Activated naive CD4-positive, alpha-beta T cell treated with anti-CD3 and anti-CD28 coated beads for 36 hours (primary cell): ENCODE data around the gene CDH24. TPM values are rescaled to one million over a fixed set of nuclear protein-coding genes. Genes with fewer than 3 reads are reported as not detected.

Source experiments
- CTCF ChIA-PET: fragments of 350-600 bp; sonication (Branson Sonifier 250); formaldehyde crosslinking; loops from one replicate; lab custom pipeline; 2021; ENCODE audit warnings: antibody characterized with exemption; lab: Charles Lee
- DNase-seq: peaks from one replicate; pipeline ENCODE4 v3.0.0-alpha.2; 2020
- H3K27ac Mint-ChIP-seq: one replicate; pipeline ENCODE4 v1.8.0; 2021; ENCODE audit warnings: mild to moderate bottlenecking, mixed read lengths
- H3K27me3 Mint-ChIP-seq: one replicate; pipeline ENCODE4 v1.8.0; 2021; ENCODE audit warnings: low read depth, mixed read lengths
- H3K36me3 Mint-ChIP-seq: one replicate; pipeline ENCODE4 v1.8.0; 2021; ENCODE audit warnings: low read depth, mixed read lengths
- H3K4me1 Mint-ChIP-seq: one replicate; pipeline ENCODE4 v1.8.0; 2021; ENCODE audit warnings: low read depth, mixed read lengths
- H3K4me3 Mint-ChIP-seq: one replicate; pipeline ENCODE4 v1.8.0; 2021; ENCODE audit warnings: mild to moderate bottlenecking, moderate library complexity, mixed read lengths
- H3K9me3 Mint-ChIP-seq: one replicate; pipeline ENCODE4 v1.8.0; 2021; ENCODE audit warnings: mixed read lengths
- intact Hi-C: fragments of 100-400 bp; cut with micrococcal nuclease; formaldehyde crosslinking; loops from one replicate; pipeline ENCODE4 v1.15.1; 2023
- total RNA-seq, 2 experiments: library from RNA; stranded (reverse); gene quantifications; one replicate each; pipeline ENCODE4 v1.2.3, GENCODE V29; 2021

CDH24 gene
- total RNA-seq, 2 experiments from 2014 or later, result 1.3 to 1.4 TPM

DNA sequence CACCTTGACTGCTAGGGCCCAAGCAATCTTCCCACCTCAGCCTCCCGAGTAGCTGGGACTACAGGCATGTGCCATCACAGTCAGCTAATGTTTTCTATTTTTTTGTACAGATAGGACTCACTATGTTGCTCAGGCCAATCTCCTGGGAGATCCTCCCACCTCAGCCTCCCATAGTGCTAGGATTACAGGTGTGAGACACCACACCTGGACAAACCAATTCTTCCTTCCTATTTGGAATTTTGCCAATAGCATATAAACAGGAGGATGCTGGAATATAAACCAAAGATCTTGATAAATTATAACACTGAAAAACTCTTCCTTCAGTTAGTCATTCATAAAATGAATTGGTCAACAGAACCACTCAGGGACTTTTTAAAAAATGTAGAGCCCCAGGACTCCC, 29.2 kb upstream of the CDH24 start:
- intact Hi-C loops, result no loop called here
- Mint-ChIP-seq H3K4me3 (no peak overlapping the region), H3K9me3 (no peaks in the 10 kb centered on the region), H3K27me3 (no peaks in the 10 kb centered on the region), H3K36me3 (peaks cover 35% of the 10 kb centered on the region), H3K27ac (no peak overlapping the region), H3K4me1 (peaks cover 47% of the 10 kb centered on the region)
- no peak for DNase-seq
- CTCF ChIA-PET, result interaction anchor here (1.5 to 2.2 kb wide), 3 partner anchors 10 to 100 kb away, joined by 5 to 14 read pairs (median 8); no protein-coding TSS in a partner anchor

- Mint-ChIP-seq H3K4me1 (peaks cover 44% of the 10 kb centered on the region), H3K27me3 (no peaks in the 10 kb centered on the region), H3K36me3 (peaks cover 39% of the 10 kb centered on the region), H3K27ac (peak overlapping the region; percentile 48), H3K4me3 (no peak overlapping the region), H3K9me3 (no peaks in the 10 kb centered on the region)
- CTCF ChIA-PET, result interaction anchor here (0.7 to 2.2 kb wide), 4 partner anchors 9 to 99 kb away, joined by 4 to 14 read pairs (median 6); partner anchors contain the start of genes ACIN1 and C14orf119
- intact Hi-C loops, result no loop called here
- no peak for DNase-seq
Measured at GRCh38 chr14:23085458-23085857, 28.1 kb upstream of the CDH24 start.

DNA sequence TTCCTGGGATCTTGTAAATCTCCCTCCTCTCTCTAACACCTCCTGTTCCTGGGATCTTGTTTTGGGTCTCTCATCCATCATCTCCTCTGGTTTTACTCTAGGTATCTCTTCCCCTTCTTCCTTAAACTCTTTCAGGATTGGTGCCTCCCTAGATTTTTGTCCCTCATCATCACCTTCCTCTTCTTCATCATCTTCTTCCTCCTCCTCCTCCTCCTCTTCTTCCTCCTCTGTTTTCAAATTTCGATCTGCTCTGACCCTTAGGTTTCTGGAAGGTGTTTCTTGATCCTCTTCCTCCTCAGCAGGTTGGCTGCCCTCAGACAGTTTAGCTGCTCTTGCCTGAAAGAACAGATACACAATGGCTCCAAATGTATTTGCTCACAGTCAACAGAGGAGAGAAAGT, 23.2 kb upstream of the CDH24 start:
- peak overlapping the region; percentile 3 for H3K27ac Mint-ChIP-seq
- CTCF ChIA-PET, result interaction anchor here (0.6 to 2.7 kb wide), 7 partner anchors 8 to 94 kb away, joined by 3 to 11 read pairs (median 3); partner anchors contain the start of genes ACIN1 and PSMB11
- H3K4me1 Mint-ChIP-seq, result peaks cover 10% of the 10 kb centered on the region
- no peak for DNase-seq
- H3K9me3 Mint-ChIP-seq, result no peaks in the 10 kb centered on the region
- H3K27me3 Mint-ChIP-seq, result no peaks in the 10 kb centered on the region
- H3K4me3 Mint-ChIP-seq, result no peak overlapping the region
- H3K36me3 Mint-ChIP-seq, result peaks cover 38% of the 10 kb centered on the region
- intact Hi-C loops, result no loop called here

DNA sequence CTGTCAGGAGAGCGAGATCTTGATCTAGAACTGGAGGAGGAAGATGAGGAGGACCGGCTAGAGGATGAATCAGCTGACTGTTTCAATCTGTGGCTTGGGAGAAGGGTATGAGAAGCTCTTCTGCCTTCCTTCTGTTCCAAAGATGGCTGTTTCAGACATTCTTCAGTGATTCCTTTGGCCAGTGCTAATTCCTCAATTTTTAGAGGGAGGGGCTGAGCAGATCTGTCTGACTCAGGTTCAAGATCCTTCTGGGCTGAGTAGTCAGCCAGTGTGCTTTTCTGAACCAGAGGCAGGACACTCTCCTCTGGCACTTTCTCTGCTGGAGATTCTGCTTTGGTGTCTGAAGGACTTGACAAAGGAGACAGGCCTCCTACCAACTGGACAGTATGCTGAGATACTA, 22.4 kb upstream of the CDH24 start:
- Mint-ChIP-seq H3K36me3 (peaks cover 37% of the 10 kb centered on the region), H3K4me1 (peaks cover 3% of the 10 kb centered on the region), H3K27ac (no peak overlapping the region), H3K27me3 (no peaks in the 10 kb centered on the region), H3K4me3 (no peak overlapping the region), H3K9me3 (no peaks in the 10 kb centered on the region)
- DNase-seq, result no peak
- intact Hi-C loops, result no loop called here
- CTCF ChIA-PET, result interaction anchor here (1.5 to 2.7 kb wide), 3 partner anchors 11 to 93 kb away, joined by 4 to 11 read pairs (median 7); no protein-coding TSS in a partner anchor

GRCh38 chr14:23078692-23079116, 21.4 kb upstream of the CDH24 start:
- Mint-ChIP-seq H3K4me3 (no peak overlapping the region), H3K4me1 (no peaks in the 10 kb centered on the region), H3K27me3 (no peaks in the 10 kb centered on the region), H3K36me3 (peaks cover 33% of the 10 kb centered on the region), H3K27ac (no peak overlapping the region), H3K9me3 (no peaks in the 10 kb centered on the region)
- CTCF ChIA-PET, result interaction anchor here (0.7 to 3.7 kb wide), 8 partner anchors 13 to 909 kb away, joined by 3 to 45 read pairs (median 24); partner anchors contain the start of genes ACIN1, C14orf119 and CEBPE
- no peak for DNase-seq
- intact Hi-C loops, result no loop called here

DNA sequence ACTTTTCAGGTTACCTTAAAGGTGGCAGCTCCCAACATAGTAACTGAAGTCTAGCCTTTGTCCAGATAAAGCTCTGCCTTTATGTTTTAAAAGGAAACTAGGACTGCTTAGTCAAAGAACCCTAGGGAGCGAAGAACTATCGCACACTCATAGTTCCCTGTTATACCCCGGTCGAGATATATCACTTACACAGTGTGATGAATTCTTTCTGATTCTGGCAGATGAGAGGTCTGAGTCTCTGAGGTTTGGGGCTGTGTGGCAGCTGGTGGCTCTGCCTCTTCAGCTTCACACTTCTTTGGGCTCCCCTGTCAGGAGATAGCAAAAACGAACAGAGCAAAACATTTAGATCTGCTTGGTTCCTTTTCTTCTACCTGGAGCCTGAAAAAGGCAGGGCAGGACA, 20.6 kb upstream of the CDH24 start:
- no peaks in the 10 kb centered on the region for H3K4me1 Mint-ChIP-seq
- CTCF ChIA-PET, result interaction anchor here (0.5 to 3.7 kb wide), 20 partner anchors 9 to 302 kb away, joined by 3 to 45 read pairs (median 10); partner anchors contain the start of genes ACIN1, C14orf119, CDH24 and CEBPE
- peak overlapping the region; percentile 44 for H3K27ac Mint-ChIP-seq
- H3K27me3 Mint-ChIP-seq, result no peaks in the 10 kb centered on the region
- no peak overlapping the region for H3K4me3 Mint-ChIP-seq
- H3K9me3 Mint-ChIP-seq, result no peaks in the 10 kb centered on the region
- peaks cover 33% of the 10 kb centered on the region for H3K36me3 Mint-ChIP-seq
- intact Hi-C loops, result loop anchor here (1.0 kb wide), 1 partner anchor 31 kb away; no protein-coding TSS in a partner anchor
- no peak for DNase-seq

GRCh38 chr14:23076785-23077408, 19.6 kb upstream of the CDH24 start:
- Mint-ChIP-seq H3K4me1 (peaks cover 9% of the 10 kb centered on the region), H3K4me3 (no peak overlapping the region)

DNA sequence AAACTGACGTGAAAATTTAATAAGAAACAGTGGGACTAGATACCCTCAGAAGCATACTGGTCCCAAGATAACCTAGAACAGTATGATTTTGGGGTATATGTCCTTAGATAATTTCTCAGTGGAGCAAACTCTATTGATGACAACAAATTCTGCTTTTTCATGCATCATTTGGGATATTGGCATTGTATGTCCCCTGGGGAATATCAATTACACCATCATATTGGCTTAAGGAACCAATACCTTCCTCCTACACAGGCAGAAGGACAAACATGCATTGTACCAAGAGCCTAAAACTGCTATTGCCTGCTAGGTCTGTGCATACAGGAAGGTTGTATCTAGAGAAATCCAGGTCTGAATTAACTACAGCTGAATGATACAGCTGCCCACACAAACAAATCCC, 17.6 kb upstream of the CDH24 start:
- DNase-seq, result no peak
- no peak overlapping the region for H3K4me3 Mint-ChIP-seq
- intact Hi-C loops, result loop anchor here (5.0 kb wide), 1 partner anchor 212 kb away; the partner anchor contains the start of gene HOMEZ
- no peaks in the 10 kb centered on the region for H3K9me3 Mint-ChIP-seq
- H3K36me3 Mint-ChIP-seq, result peaks cover 36% of the 10 kb centered on the region
- no peak overlapping the region for H3K27ac Mint-ChIP-seq
- CTCF ChIA-PET, result interaction anchor here (0.7 to 1.6 kb wide), 3 partner anchors 17 to 112 kb away, joined by 3 to 4 read pairs (median 3); partner anchors contain the start of genes ACIN1 and C14orf119
- H3K4me1 Mint-ChIP-seq, result peaks cover 22% of the 10 kb centered on the region
- no peaks in the 10 kb centered on the region for H3K27me3 Mint-ChIP-seq

More at GRCh38 chr14:23076785-23077408, 19.6 kb upstream of the CDH24 start:
- H3K36me3 Mint-ChIP-seq, result peaks cover 38% of the 10 kb centered on the region
- peak; percentile 37 for DNase-seq
- intact Hi-C loops, result loop anchor here (1.0 kb wide), 1 partner anchor 32 kb away; no protein-coding TSS in a partner anchor
- CTCF ChIA-PET, result interaction anchor here (0.5 to 3.7 kb wide), 33 partner anchors 8 to 1037 kb away, joined by 3 to 45 read pairs (median 4); partner anchors contain the start of genes ACIN1, BCL2L2, C14orf119 and CDH24
- no peak overlapping the region for H3K27ac Mint-ChIP-seq
- H3K27me3 Mint-ChIP-seq, result no peaks in the 10 kb centered on the region
- no peaks in the 10 kb centered on the region for H3K9me3 Mint-ChIP-seq

GRCh38 chr14:23071921-23072539, 14.7 kb upstream of the CDH24 start:
- Mint-ChIP-seq H3K4me3 (peak overlapping the region; percentile 96), H3K4me1 (peaks cover 36% of the 10 kb centered on the region), H3K36me3 (peaks cover 29% of the 10 kb centered on the region), H3K9me3 (no peaks in the 10 kb centered on the region), H3K27me3 (no peaks in the 10 kb centered on the region), H3K27ac (peak overlapping the region; percentile 90)
- CTCF ChIA-PET, result interaction anchor here (0.7 to 3.6 kb wide), 14 partner anchors 9 to 249 kb away, joined by 3 to 16 read pairs (median 7); partner anchors contain the start of genes ACIN1, AJUBA, C14orf119 and CDH24
- intact Hi-C loops, result loop anchor here (1.0 to 5.0 kb wide), 7 partner anchors 23 to 249 kb away; partner anchors contain the start of genes ACIN1, C14orf119, HOMEZ and PABPN1
- no peak for DNase-seq

DNA sequence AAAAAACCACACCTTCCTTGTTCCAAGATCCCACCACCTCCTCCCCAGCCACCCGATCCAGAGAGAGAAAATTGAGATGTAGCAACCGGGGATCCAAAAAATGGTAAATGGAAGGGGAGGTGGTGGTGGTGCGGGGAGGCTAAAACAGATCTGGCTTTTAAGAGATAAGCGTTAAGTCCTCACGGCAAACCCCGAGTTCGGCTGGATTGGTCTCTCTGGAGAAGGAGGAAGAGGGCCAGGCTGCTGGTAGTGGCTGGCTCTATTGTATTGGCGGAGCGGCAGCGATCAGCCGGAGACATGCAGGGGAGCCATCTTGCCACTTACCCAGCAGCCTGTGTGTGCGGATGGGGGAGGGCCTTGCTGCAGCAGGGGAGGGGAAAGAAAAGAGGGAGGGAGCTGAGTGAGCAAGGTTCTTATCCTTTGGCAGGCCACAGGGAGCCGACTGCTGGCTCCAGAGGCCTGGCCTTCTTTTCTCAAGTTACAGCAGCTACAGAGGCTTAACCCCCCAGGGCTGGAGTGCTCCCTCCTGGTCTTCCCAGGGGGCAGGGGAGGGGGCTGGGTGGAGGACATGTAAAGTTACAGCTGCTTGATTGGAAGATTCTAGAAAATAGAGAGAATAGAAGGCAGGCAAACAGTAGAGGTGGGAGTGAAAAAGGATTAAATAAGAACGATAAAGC, 14.1 kb upstream of the CDH24 start:
- H3K36me3 Mint-ChIP-seq, result peaks cover 31% of the 10 kb centered on the region
- H3K4me3 Mint-ChIP-seq, result peak overlapping the region; percentile 96
- H3K9me3 Mint-ChIP-seq, result no peaks in the 10 kb centered on the region
- CTCF ChIA-PET, result interaction anchor here (0.7 to 3.6 kb wide), 19 partner anchors 11 to 250 kb away, joined by 3 to 16 read pairs (median 6); partner anchors contain the start of genes ACIN1, AJUBA, C14orf119 and CDH24
- peak overlapping the region; percentile 90 for H3K27ac Mint-ChIP-seq
- peak; percentile 90 for DNase-seq
- H3K4me1 Mint-ChIP-seq, result peaks cover 36% of the 10 kb centered on the region
- intact Hi-C loops, result loop anchor here (1.0 to 5.0 kb wide), 7 partner anchors 24 to 250 kb away; partner anchors contain the start of genes ACIN1, C14orf119, HOMEZ and PABPN1
- H3K27me3 Mint-ChIP-seq, result no peaks in the 10 kb centered on the region
